Chondrocyte (in vitro differentiated cells): Measurements from ENCODE around the gene ZHX3. TPM values are rescaled to one million over a fixed set of nuclear protein-coding genes. Genes with fewer than 3 reads are reported as not detected.

ENCODE experiments used
- DNase-seq: peaks from one replicate; pipeline ENCODE4 v3.0.0; 2021; ENCODE audit warnings: mixed read lengths, low spot score
- H3K27ac Mint-ChIP-seq: one replicate; pipeline ENCODE4 v1.8.0; 2021; ENCODE audit warnings: mild to moderate bottlenecking, moderate library complexity, mixed read lengths; ENCODE audit not compliant: unreplicated experiment
- H3K27me3 Mint-ChIP-seq: 2 replicates; pipeline ENCODE4 v1.8.0; 2021; ENCODE audit warnings: low read depth, mixed read lengths
- H3K36me3 Mint-ChIP-seq: 2 replicates; pipeline ENCODE4 v1.8.0; 2021; ENCODE audit warnings: low read depth, mixed read lengths
- H3K4me1 Mint-ChIP-seq: 2 replicates; pipeline ENCODE4 v1.8.0; 2021; ENCODE audit warnings: low read depth, mild to moderate bottlenecking, mixed read lengths
- H3K4me3 Mint-ChIP-seq: one replicate; pipeline ENCODE4 v1.8.0; 2021; ENCODE audit warnings: mild to moderate bottlenecking, moderate library complexity, mixed read lengths; ENCODE audit not compliant: unreplicated experiment
- H3K9me3 Mint-ChIP-seq: 2 replicates; pipeline ENCODE4 v1.8.0; 2021; ENCODE audit warnings: low read depth, mixed read lengths
- total RNA-seq: library from RNA; stranded (reverse); gene quantifications from 3 replicates; pipeline ENCODE4 v1.2.1, GENCODE V29; 2021
- TF ChIP-seq, protein P1 (sequence below): fragments of 200-600 bp; sonication (generic); IDR thresholded peaks from 2 replicates; pipeline ENCODE4 v1.5.0; 2021; ENCODE audit warnings: antibody characterized with exemption, mild to moderate bottlenecking, moderate library complexity

Gene ZHX3
- total RNA-seq, 1 donor from 2014 or later: 52.9 TPM

- peaks cover 16% of the 10 kb centered on the region for H3K9me3 Mint-ChIP-seq
- H3K27ac Mint-ChIP-seq: no peak overlapping the region
- H3K4me1 Mint-ChIP-seq: peaks cover 24% of the 10 kb centered on the region
- no peaks in the 10 kb centered on the region for H3K27me3 Mint-ChIP-seq
- no peak for DNase-seq
- H3K4me3 Mint-ChIP-seq: no peak overlapping the region
- peaks cover 12% of the 10 kb centered on the region for H3K36me3 Mint-ChIP-seq
- TF ChIP-seq, protein P1, sequence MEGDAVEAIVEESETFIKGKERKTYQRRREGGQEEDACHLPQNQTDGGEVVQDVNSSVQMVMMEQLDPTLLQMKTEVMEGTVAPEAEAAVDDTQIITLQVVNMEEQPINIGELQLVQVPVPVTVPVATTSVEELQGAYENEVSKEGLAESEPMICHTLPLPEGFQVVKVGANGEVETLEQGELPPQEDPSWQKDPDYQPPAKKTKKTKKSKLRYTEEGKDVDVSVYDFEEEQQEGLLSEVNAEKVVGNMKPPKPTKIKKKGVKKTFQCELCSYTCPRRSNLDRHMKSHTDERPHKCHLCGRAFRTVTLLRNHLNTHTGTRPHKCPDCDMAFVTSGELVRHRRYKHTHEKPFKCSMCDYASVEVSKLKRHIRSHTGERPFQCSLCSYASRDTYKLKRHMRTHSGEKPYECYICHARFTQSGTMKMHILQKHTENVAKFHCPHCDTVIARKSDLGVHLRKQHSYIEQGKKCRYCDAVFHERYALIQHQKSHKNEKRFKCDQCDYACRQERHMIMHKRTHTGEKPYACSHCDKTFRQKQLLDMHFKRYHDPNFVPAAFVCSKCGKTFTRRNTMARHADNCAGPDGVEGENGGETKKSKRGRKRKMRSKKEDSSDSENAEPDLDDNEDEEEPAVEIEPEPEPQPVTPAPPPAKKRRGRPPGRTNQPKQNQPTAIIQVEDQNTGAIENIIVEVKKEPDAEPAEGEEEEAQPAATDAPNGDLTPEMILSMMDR: no peak
These were observed 26.6 kb downstream of the ZHX3 start for GRCh38 chr20:41290804-41291389.

DNA sequence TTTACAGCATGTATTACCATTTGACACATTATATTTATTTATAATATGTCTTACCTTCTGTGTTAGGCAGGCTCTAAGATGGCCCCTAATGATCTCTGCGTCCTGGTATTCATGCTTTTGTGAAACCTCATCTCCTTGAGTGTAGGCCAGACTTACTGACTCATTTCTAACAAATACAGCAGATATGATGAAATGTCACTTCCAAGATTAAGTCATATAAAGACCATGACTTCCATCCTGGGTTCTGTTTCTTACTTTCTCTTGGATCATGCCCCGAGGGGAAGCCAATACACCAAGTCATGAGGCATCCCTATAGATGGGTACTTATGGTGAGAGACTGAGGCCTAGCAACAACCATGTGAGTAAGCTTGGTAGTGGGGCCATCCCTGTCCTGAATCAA, 30.2 kb downstream of the ZHX3 start:
- H3K36me3 Mint-ChIP-seq: peaks cover 15% of the 10 kb centered on the region
- no peak overlapping the region for H3K4me3 Mint-ChIP-seq
- peaks cover 16% of the 10 kb centered on the region for H3K9me3 Mint-ChIP-seq
- H3K4me1 Mint-ChIP-seq: peaks cover 10% of the 10 kb centered on the region
- no peaks in the 10 kb centered on the region for H3K27me3 Mint-ChIP-seq
- no peak for DNase-seq
- H3K27ac Mint-ChIP-seq: peak overlapping the region; percentile 65
- TF ChIP-seq, protein P1: no peak

DNA sequence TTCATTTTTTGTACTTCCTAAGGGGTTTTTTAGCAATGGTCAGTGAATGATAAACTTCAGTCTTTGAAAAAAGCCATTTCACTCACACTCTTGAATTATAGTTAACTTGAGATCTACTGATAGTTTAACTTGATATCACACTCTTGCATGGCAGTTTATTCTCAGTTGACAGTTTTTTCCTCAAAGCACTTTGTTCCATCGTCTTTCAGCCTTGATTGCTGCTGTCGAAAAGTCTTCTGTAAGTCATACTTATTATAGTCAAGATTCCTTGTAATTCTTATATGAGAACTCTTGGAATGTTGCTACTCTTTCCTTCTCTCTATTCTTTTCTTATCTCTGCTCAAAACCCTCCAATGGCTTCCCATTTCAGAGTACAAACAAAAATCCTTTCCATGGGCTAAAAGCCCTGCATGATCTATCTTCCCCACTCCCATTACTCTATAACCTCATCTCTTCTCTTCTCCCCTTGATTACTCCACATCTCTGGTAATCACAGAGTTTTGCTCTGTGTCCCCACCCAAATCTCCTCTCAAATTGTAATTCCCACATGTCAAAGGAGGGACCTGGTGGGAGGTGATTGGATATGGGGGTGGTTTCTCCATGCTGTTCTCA, 31.2 kb downstream of the ZHX3 start:
- H3K27ac Mint-ChIP-seq: no peak overlapping the region

GRCh38 chr20:41279546-41280225, 37.8 kb downstream of the ZHX3 start:
- Mint-ChIP-seq H3K9me3 (no peaks in the 10 kb centered on the region), H3K27ac (peak overlapping the region; percentile 79), H3K27me3 (no peaks in the 10 kb centered on the region), H3K4me1 (peaks cover 47% of the 10 kb centered on the region), H3K4me3 (no peak overlapping the region), H3K36me3 (peaks cover 3% of the 10 kb centered on the region)
- TF ChIP-seq, protein P1: no peak
- DNase-seq: no peak

More for the DNA sequence above, 31.2 kb downstream of the ZHX3 start:
- H3K4me1 Mint-ChIP-seq: peaks cover 10% of the 10 kb centered on the region
- no peak overlapping the region for H3K4me3 Mint-ChIP-seq
- DNase-seq: no peak
- TF ChIP-seq, protein P1: no peak
- H3K27me3 Mint-ChIP-seq: no peaks in the 10 kb centered on the region
- H3K36me3 Mint-ChIP-seq: peaks cover 15% of the 10 kb centered on the region
- peaks cover 16% of the 10 kb centered on the region for H3K9me3 Mint-ChIP-seq

GRCh38 chr20:41278936-41279335, 38.6 kb downstream of the ZHX3 start:
- H3K36me3 Mint-ChIP-seq: no peaks in the 10 kb centered on the region
- no peak overlapping the region for H3K4me3 Mint-ChIP-seq
- TF ChIP-seq, protein P1: no peak
- no peaks in the 10 kb centered on the region for H3K9me3 Mint-ChIP-seq
- peaks cover 47% of the 10 kb centered on the region for H3K4me1 Mint-ChIP-seq
- H3K27ac Mint-ChIP-seq: peak overlapping the region; percentile 79
- no peak for DNase-seq
- no peaks in the 10 kb centered on the region for H3K27me3 Mint-ChIP-seq
